Uterus (tissue), 2 donors: ENCODE data around the gene MRPL55.

ENCODE experiments used
- CTCF ChIP-seq, 4 experiments: fragments of 200-600 bp in 2 of 4; fragments of 450-650 bp in 2 of 4; sonication (generic) in 2 of 4; IDR thresholded peaks; one replicate each; pipeline ENCODE4 v1.5.1; 2016 to 2019; ENCODE audit warnings: antibody characterized with exemption in 4 of 4, mild to moderate bottlenecking in 2 of 4, moderate library complexity in 1 of 4
- POLR2A ChIP-seq, 2 donors: fragments of 450-650 bp; IDR thresholded peaks; one replicate each; pipeline ENCODE4 v1.6.1; 2016; ENCODE audit warnings: antibody characterized with exemption in 2 of 2, mild to moderate bottlenecking in 1 of 2, moderate library complexity in 1 of 2

GRCh38 chr1:228063251-228064191, 45.6 kb downstream of the MRPL55 start:
- TF ChIP-seq POLR2A (IDR thresholded peaks at IDR 0.05) (no peak), CTCF (IDR thresholded peaks at IDR 0.05) (no peak)
